Natural killer cell (primary cell): ENCODE measurements around the gene UAP1L1. TPM values are rescaled to one million over a fixed set of nuclear protein-coding genes. Genes with fewer than 3 reads are reported as not detected.

Experiments
- ATAC-seq, 3 donors: fragments of 150-1000 bp in 2 of 3; fragments of 200-7000 bp in 1 of 3; cut with Tn5 transposase; 1 replicate in 1 of 3; 2 replicates in 2 of 3; pipeline ENCODE4 v1.10.0; 2021; ENCODE audit warnings: mild to moderate bottlenecking in 2 of 3, moderate library complexity in 2 of 3
- DNase-seq, 2 donors: peaks; one replicate each; pipeline versions ENCODE4 v3.0.0 to v3.0.0-alpha.2; 2013 to 2021; ENCODE audit warnings: mixed read lengths in 1 of 2
- H3K27ac ChIP-seq: one replicate; pipeline ENCODE4 v1.5.1; 2013; ENCODE audit warnings: mild to moderate bottlenecking, low read length
- H3K27me3 ChIP-seq: one replicate; pipeline ENCODE4 v1.6.1; 2013; ENCODE audit warnings: low read length; ENCODE audit not compliant: control insufficient read depth, insufficient read depth
- H3K36me3 ChIP-seq: one replicate; pipeline ENCODE4 v1.6.1; 2013; ENCODE audit warnings: low read length; ENCODE audit not compliant: control insufficient read depth, insufficient read depth
- H3K4me1 ChIP-seq: one replicate; pipeline ENCODE4 v1.6.1; 2013; ENCODE audit warnings: low read length; ENCODE audit not compliant: control insufficient read depth, insufficient read depth
- H3K4me3 ChIP-seq: one replicate; pipeline ENCODE4 v1.5.1; 2013; ENCODE audit warnings: low read length
- H3K9me3 ChIP-seq: one replicate; pipeline ENCODE4 v1.6.1; 2013; ENCODE audit warnings: low read length; ENCODE audit not compliant: control insufficient read depth, insufficient read depth
- H3K27ac Mint-ChIP-seq, 2 donors: one replicate each; pipeline ENCODE4 v1.8.0; 2022; ENCODE audit warnings: mild to moderate bottlenecking in 2 of 2, mixed read lengths in 2 of 2, moderate library complexity in 1 of 2
- H3K27me3 Mint-ChIP-seq, 2 donors: one replicate each; pipeline ENCODE4 v1.8.0; 2022; ENCODE audit warnings: low read depth in 2 of 2, mixed read lengths in 2 of 2
- H3K36me3 Mint-ChIP-seq: one replicate; pipeline ENCODE4 v1.8.0; 2022; ENCODE audit warnings: mixed read lengths
- H3K4me1 Mint-ChIP-seq, 2 donors: one replicate each; pipeline ENCODE4 v1.8.0; 2022; ENCODE audit warnings: mixed read lengths in 2 of 2
- H3K4me3 Mint-ChIP-seq: one replicate; pipeline ENCODE4 v1.8.0; 2022; ENCODE audit warnings: mild to moderate bottlenecking, moderate library complexity, mixed read lengths
- H3K9me3 Mint-ChIP-seq, 2 donors: one replicate each; pipeline ENCODE4 v1.8.0; 2022; ENCODE audit warnings: mixed read lengths in 2 of 2
- CTCF ChIP-seq: fragments of 200-600 bp; IDR thresholded peaks from one replicate; pipeline ENCODE4 v1.8.0; 2022; ENCODE audit warnings: antibody characterized with exemption
- WGBS: methylation state at CpG from one replicate; pipeline ENCODE4 v1.1.7; 2013; ENCODE audit warnings: missing lambda C conversion rate; ENCODE audit not compliant: insufficient coverage; 5-methylcytosine and 5-hydroxymethylcytosine counted together
- intact Hi-C: fragments of 100-400 bp; cut with micrococcal nuclease; formaldehyde crosslinking; loops from one replicate; pipeline ENCODE4 v1.14.2; 2022
- total RNA-seq, 4 donors: library from RNA; stranded (reverse); fragments of 120-200 nt in 1 of 4; gene quantifications; one replicate each; pipeline versions ENCODE4 v1.2.3 to v1.2.4, GENCODE V29; 2013 to 2022

UAP1L1 gene
- total RNA-seq, 3 donors from 2014 or later (not counting 1 experiment from before 2014, with no cell fraction given) = 10.5 to 25.8 (median 19.3) TPM

- peaks cover 51% of the 10 kb centered on the region for H3K27me3 ChIP-seq
- no peaks in the 10 kb centered on the region for H3K9me3 ChIP-seq
- H3K4me3 Mint-ChIP-seq = no peak overlapping the region
- no peak for TF ChIP-seq CTCF
- no peak overlapping the region for H3K4me3 ChIP-seq
- DNase-seq (no peak), ATAC-seq (no peak)
- WGBS = 77% methylated on average over 2 of the region's 8 CpGs
- no peaks in the 10 kb centered on the region for H3K4me1 Mint-ChIP-seq
- no peak overlapping the region for H3K27ac Mint-ChIP-seq
- no peaks in the 10 kb centered on the region for H3K36me3 ChIP-seq
- H3K27ac ChIP-seq = no peak overlapping the region
- no peaks in the 10 kb centered on the region for H3K36me3 Mint-ChIP-seq
- intact Hi-C loops = no loop called here
- H3K4me1 ChIP-seq = peaks cover 16% of the 10 kb centered on the region
- peaks cover 7 to 28% of the 10 kb centered on the region in 2 donors for H3K27me3 Mint-ChIP-seq
- no peaks in the 10 kb centered on the region for H3K9me3 Mint-ChIP-seq
These were observed 25.0 kb upstream of the UAP1L1 start for GRCh38 chr9:137052293-137052692.

GRCh38 chr9:137052998-137053943 lies 24.0 kb upstream of the UAP1L1 start:
- ATAC-seq = peak in 1 of 3 donors; percentile 35
- Histone ChIP-seq H3K4me3 (no peak overlapping the region), H3K9me3 (no peaks in the 10 kb centered on the region), H3K27ac (no peak overlapping the region), H3K4me1 (peaks cover 16% of the 10 kb centered on the region), H3K36me3 (no peaks in the 10 kb centered on the region), H3K27me3 (peaks cover 42% of the 10 kb centered on the region)
- WGBS = 13% methylated on average over 71 of the region's 71 CpGs
- no peaks in the 10 kb centered on the region for H3K4me1 Mint-ChIP-seq
- no peaks in the 10 kb centered on the region for H3K36me3 Mint-ChIP-seq
- H3K9me3 Mint-ChIP-seq = no peaks in the 10 kb centered on the region
- peak overlapping the region; percentile 21 for H3K4me3 Mint-ChIP-seq
- no peak for TF ChIP-seq CTCF
- peaks cover 7 to 22% of the 10 kb centered on the region in 2 donors for H3K27me3 Mint-ChIP-seq
- no peak overlapping the region for H3K27ac Mint-ChIP-seq
- DNase-seq = no peak
- intact Hi-C loops = no loop called here

GRCh38 chr9:137053944-137054931 lies 23.1 kb upstream of the UAP1L1 start, which contains the start of gene ENTPD2:
Gene ENTPD2 (minus strand): TSS chr9:137054061. CDS start chr9:137053997, 64 bp downstream.
- no peaks in the 10 kb centered on the region for H3K36me3 Mint-ChIP-seq
- Histone ChIP-seq H3K4me1 (peaks cover 16% of the 10 kb centered on the region), H3K4me3 (no peak within 1 kb of the TSS), H3K27ac (no peak within 1 kb of the TSS), H3K36me3 (no peaks in the 10 kb centered on the region), H3K27me3 (peaks cover 34% of the 10 kb centered on the region), H3K9me3 (no peaks in the 10 kb centered on the region)
- peak in 1 of 2 donors; percentile 62 for DNase-seq
- no peak within 1 kb of the TSS for H3K27ac Mint-ChIP-seq
- TF ChIP-seq CTCF = no peak
- no peaks in the 10 kb centered on the region for H3K9me3 Mint-ChIP-seq
- intact Hi-C loops = no loop called here
- peak within 1 kb of the TSS; percentile 21 for H3K4me3 Mint-ChIP-seq
- WGBS = 20% methylated on average over 90 of the region's 90 CpGs
- ATAC-seq = peak; percentile 31 to 64 (median 60)
- peaks cover 7 to 22% of the 10 kb centered on the region in 2 donors for H3K27me3 Mint-ChIP-seq
- no peaks in the 10 kb centered on the region for H3K4me1 Mint-ChIP-seq
